22Rv1 (cell line): ENCODE measurements around the gene CLIC4.
"Not testable (repeated sequence)": the region's sequence is repeated elsewhere in the genome, so short reads cannot be mapped to it uniquely, and the experiment has no call there.

Source experiments
- H3K27ac ChIP-seq: fragments of 450-650 bp; 2 replicates; pipeline ENCODE4 v1.5.1; 2017
- CTCF ChIP-seq: fragments of 450-650 bp; IDR thresholded peaks from 2 replicates; pipeline ENCODE4 v1.5.1; 2017; ENCODE audit warnings: mild to moderate bottlenecking
- ZFX ChIP-seq: fragments of 450-650 bp; IDR thresholded peaks from 2 replicates; pipeline ENCODE4 v1.6.1; 2017; ENCODE audit warnings: antibody characterized with exemption, borderline replicate concordance

CLIC4 gene

GRCh38 chr1:24745711-24746413, 615 bp downstream of the CLIC4 start:
- TF ChIP-seq CTCF, result no peak
- TF ChIP-seq ZFX, result no peak
- H3K27ac ChIP-seq, result peak overlapping the region; percentile 76

DNA sequence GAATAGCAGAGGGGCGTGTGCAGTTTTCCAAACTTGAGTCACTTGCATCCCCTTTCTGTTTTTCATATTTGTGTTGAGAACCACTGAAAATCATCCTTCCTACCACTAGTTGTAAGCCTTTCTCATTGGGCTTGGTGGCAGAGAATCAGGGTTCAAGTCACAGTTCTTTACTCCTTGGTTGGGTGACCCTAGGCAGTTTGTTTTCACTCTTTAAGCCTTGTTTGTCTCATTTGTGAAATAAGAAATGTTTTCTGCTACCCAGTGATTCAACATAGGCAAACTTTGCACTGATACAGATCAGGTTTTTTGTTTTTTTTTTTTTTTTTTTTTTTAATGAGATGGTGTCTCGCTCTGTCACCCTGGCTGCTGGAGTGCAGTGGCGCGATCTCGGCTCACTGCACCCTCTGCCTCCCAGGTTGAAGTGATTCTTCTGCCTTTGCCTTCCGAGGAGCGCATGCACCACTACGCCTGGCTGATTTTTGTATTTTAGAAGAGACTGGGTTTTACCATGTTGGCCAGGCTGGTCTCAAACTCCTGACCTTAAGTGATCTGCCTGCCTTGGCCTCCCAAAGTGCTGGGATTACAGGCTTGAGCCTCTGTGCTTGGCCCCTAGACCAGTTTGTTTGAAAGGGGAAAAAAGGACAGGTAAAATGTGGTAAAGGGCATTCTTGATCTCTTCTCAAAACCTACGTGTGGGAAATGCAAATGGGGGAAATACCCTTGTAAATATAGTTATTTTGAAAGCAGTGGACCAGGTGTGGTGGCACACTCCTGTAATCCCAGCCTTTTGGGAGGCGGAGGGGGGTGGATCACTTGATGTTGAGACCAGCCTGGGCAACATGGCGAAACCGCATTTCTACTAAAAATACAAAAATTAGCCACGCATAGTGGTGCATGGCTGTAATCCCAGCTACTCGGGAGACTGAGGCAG, 3.2 kb downstream of the CLIC4 start:
- no peak for TF ChIP-seq CTCF
- TF ChIP-seq ZFX, result no peak
- H3K27ac ChIP-seq, result no peak overlapping the region

DNA sequence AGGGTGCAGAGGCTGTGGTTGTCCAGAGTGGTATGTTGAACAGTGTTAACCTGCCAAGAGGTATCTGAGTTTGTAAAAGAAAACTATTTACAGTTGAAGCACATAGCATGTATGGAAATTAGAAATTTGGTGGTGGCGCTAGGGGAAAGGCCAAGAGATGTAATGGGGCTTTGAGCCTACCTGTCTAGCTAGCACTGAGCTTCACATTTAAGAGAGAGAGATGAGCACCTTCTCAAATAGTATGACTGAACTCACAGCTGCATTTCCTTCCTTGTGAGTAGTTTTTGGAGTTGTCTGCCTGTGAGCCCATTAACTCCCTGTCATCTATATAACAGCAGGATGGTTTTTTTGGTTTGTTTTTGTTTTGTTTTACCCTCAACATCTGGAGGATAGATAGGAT, 4.0 kb downstream of the CLIC4 start:
- no peak overlapping the region for H3K27ac ChIP-seq
- TF ChIP-seq ZFX (no peak), CTCF (no peak)

DNA sequence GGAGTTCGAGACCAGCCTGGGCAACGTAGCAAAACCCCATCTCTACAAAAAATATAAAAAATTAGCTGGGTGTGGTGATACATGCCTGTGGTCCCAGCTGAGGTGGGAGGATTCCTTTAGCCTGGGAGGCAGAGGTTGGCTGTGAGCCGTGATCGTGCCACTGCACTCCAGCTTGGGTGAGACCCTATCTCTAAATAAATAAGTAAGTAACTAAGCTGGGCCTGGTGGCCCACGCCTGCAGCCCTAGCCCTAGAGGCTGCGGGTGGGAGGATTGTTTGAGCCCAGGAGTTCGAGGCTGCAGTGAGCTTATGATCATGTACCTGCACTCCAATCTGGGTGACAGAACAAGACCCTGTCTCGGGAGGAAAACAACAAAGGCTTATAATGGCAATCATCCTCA, 4.6 kb downstream of the CLIC4 start:
- H3K27ac ChIP-seq, result no peak overlapping the region
- TF ChIP-seq CTCF (no peak), ZFX (no peak)

GRCh38 chr1:24751833-24752232, 6.6 kb downstream of the CLIC4 start:
- H3K27ac ChIP-seq, result no peak overlapping the region
- TF ChIP-seq ZFX (no peak), CTCF (no peak)

DNA sequence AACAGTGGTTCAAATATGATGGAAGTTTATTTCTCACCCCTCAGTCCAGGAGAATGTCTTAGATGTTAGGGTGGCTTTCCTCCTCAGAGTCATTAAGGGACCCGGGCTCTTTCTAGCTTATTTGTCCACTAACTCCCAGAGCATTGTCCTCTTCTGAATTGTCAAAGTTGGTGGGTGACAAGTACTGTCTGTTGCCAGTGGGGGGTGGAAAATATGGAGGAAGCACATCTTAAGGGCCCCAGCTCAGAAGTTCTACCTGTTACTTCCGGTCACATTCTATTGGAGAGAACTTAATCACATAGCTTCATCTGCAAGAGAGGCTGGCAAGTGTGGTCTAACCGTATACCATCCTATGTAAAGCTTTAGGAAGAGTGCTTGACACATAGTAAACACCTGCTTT, 7.1 kb downstream of the CLIC4 start:
- no peak overlapping the region for H3K27ac ChIP-seq
- TF ChIP-seq CTCF (no peak), ZFX (no peak)

DNA sequence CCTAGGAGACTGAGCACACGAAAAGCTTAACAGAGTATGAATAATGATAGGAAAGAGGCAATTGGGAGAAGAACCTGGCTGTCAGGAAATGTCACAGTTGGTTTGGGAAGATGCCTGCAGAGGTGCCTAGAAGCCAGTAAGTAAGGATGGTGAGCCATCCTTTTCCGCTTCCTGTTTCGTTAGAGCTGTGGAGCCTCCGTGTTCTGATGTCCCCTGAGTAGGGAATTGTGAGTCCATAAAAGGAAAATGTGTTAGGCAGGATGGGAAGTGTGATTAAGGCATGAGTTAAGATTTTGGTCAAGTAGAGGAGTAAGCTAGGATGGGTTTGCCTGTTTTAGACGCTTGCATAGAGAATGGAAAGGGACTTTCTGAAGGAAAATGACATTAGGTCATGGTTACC, 9.0 kb downstream of the CLIC4 start:
- no peak overlapping the region for H3K27ac ChIP-seq
- no peak for TF ChIP-seq ZFX
- no peak for TF ChIP-seq CTCF

GRCh38 chr1:24755323-24755722, 10.1 kb downstream of the CLIC4 start:
- not testable (repeated sequence) for H3K27ac ChIP-seq
